H1 (cell line): ENCODE measurements around the gene CACNA1D. TPM values are rescaled to one million over a fixed set of nuclear protein-coding genes. Genes with fewer than 3 reads are reported as not detected.

Experiments
- CTCF ChIA-PET: fragments of 300-600 bp; sonication (Branson Sonifier 250); formaldehyde crosslinking; loops from one replicate; lab custom pipeline; 2021; ENCODE audit not compliant: partially characterized antibody; lab: Charles Lee
- POLR2A ChIA-PET: fragments of 300-600 bp; sonication (Branson Sonifier 250); formaldehyde crosslinking; loops from one replicate; lab custom pipeline; 2021; ENCODE audit warnings: inconsistent platforms; ENCODE audit not compliant: partially characterized antibody; lab: Charles Lee
- DNase-seq, 2 experiments: peaks; one replicate each; pipeline versions ENCODE4 v3.0.0 to v3.0.0-alpha.2; 2010 to 2022; ENCODE audit warnings: low spot score in 2 of 2, low read depth in 1 of 2, mixed read lengths in 1 of 2
- FAIRE-seq: peaks from 2 replicates; lab custom pipeline; 2011; peaks lifted over from hg19 to GRCh38; lab: Jason Lieb, UNC
- H2AFZ ChIP-seq: 2 replicates; pipeline ENCODE4 v1.8.1; 2012; ENCODE audit warnings: low read length, inconsistent platforms
- H2AK5ac ChIP-seq: 2 replicates; pipeline ENCODE4 v1.6.1; 2013; ENCODE audit warnings: low read depth, low read length
- H2BK120ac ChIP-seq: replicated peaks from 2 replicates; pipeline ENCODE3; 2013; ENCODE audit warnings: low read depth, low read length, inconsistent platforms
- H2BK12ac ChIP-seq: 2 replicates; pipeline ENCODE4 v1.6.1; 2013; ENCODE audit warnings: low read depth, low read length
- H2BK15ac ChIP-seq: 2 replicates; pipeline ENCODE4 v1.6.1; 2013; ENCODE audit warnings: low read length
- H2BK20ac ChIP-seq: 2 replicates; pipeline ENCODE4 v1.6.1; 2013; ENCODE audit warnings: low read length
- H2BK5ac ChIP-seq: 2 replicates; pipeline ENCODE4 v1.6.1; 2013; ENCODE audit warnings: low read depth, low read length
- H3K14ac ChIP-seq: 2 replicates; pipeline ENCODE4 v1.6.1; 2013; ENCODE audit warnings: inconsistent platforms; ENCODE audit not compliant: insufficient read length
- H3K18ac ChIP-seq: 2 replicates; pipeline ENCODE4 v1.6.1; 2013; ENCODE audit warnings: low read length; ENCODE audit errors: extremely low read depth
- H3K23ac ChIP-seq: 2 replicates; pipeline ENCODE4 v1.6.1; 2013; ENCODE audit warnings: inconsistent platforms; ENCODE audit not compliant: insufficient read length
- H3K23me2 ChIP-seq: 2 replicates; pipeline ENCODE4 v1.6.1; 2013; ENCODE audit warnings: low read depth, low read length
- H3K27ac ChIP-seq: 2 replicates; pipeline ENCODE4 v1.6.1; 2011; ENCODE audit warnings: low read depth, low read length, inconsistent platforms
- H3K27me3 ChIP-seq, 4 experiments: replicated peaks in 1 of 4; 1 replicate in 1 of 4; 2 replicates in 3 of 4; pipeline versions ENCODE4 v1.6.1 to v1.8.1; 2011 to 2013; ENCODE audit warnings: low read length in 3 of 4, mild to moderate bottlenecking in 3 of 4, inconsistent platforms in 2 of 4, mixed read lengths in 2 of 4, moderate library complexity in 1 of 4; ENCODE audit not compliant: control insufficient read depth in 3 of 4, insufficient read depth in 3 of 4; ENCODE audit errors: extremely low read depth in 1 of 4
- H3K36me3 ChIP-seq, 4 experiments: 2 replicates each; pipeline versions ENCODE4 v1.6.1 to v1.8.1; 2011 to 2013; ENCODE audit warnings: mild to moderate bottlenecking in 4 of 4, low read length in 3 of 4, moderate library complexity in 2 of 4, control low read depth in 1 of 4, inconsistent platforms in 1 of 4; ENCODE audit not compliant: insufficient read depth in 4 of 4, control insufficient read depth in 2 of 4
- H3K4ac ChIP-seq: replicated peaks from 2 replicates; pipeline ENCODE3; 2013; ENCODE audit warnings: low read length, low read depth, mixed read lengths, inconsistent platforms; ENCODE audit not compliant: insufficient read length
- H3K4me1 ChIP-seq, 4 experiments: replicated peaks in 1 of 4; 1 replicate in 1 of 4; 2 replicates in 3 of 4; pipeline versions ENCODE4 v1.6.1 to v1.8.1; 2011 to 2013; ENCODE audit warnings: low read length in 3 of 4, inconsistent platforms in 2 of 4, mixed read lengths in 1 of 4; ENCODE audit not compliant: insufficient read depth in 4 of 4, control insufficient read depth in 3 of 4
- H3K4me2 ChIP-seq, 2 experiments: 2 replicates each; pipeline versions ENCODE4 v1.6.1 to v1.8.1; 2011 to 2013; ENCODE audit warnings: low read depth in 2 of 2, low read length in 2 of 2, control low read depth in 1 of 2, inconsistent platforms in 1 of 2, mild to moderate bottlenecking in 1 of 2; ENCODE audit not compliant: insufficient read depth in 1 of 2
- H3K4me3 ChIP-seq, 4 experiments: fragments of 200-600, 300-600 bp in 1 of 4; sonication (generic), shearing (Covaris generic), sonication (Bioruptor Twin) in 1 of 4; 2 replicates each; pipeline versions ENCODE4 v1.5.1 to v1.8.1; 2011 to 2016; ENCODE audit warnings: low read length in 4 of 4, low read depth in 3 of 4, control low read depth in 2 of 4, inconsistent platforms in 2 of 4, mild to moderate bottlenecking in 2 of 4, mixed read lengths in 1 of 4, moderate library complexity in 1 of 4; ENCODE audit not compliant: insufficient read depth in 2 of 4; ENCODE audit errors: extremely low read depth in 1 of 4
- H3K56ac ChIP-seq: replicated peaks from 2 replicates; pipeline ENCODE3; 2013; ENCODE audit warnings: low read depth, mild to moderate bottlenecking, mixed read lengths, low read length, inconsistent platforms; ENCODE audit not compliant: insufficient read length
- H3K79me1 ChIP-seq: 2 replicates; pipeline ENCODE4 v1.6.1; 2013; ENCODE audit warnings: low read depth, low read length, control low read depth
- H3K79me2 ChIP-seq, 2 experiments: 2 replicates each; pipeline versions ENCODE4 v1.6.1 to v1.8.1; 2012 to 2013; ENCODE audit warnings: low read length in 2 of 2, mild to moderate bottlenecking in 2 of 2, inconsistent platforms in 1 of 2; ENCODE audit not compliant: insufficient read depth in 2 of 2, control insufficient read depth in 1 of 2
- H3K9ac ChIP-seq, 4 experiments: replicated peaks in 1 of 4; 1 replicate in 1 of 4; 2 replicates in 3 of 4; pipeline versions ENCODE4 v1.6.1 to v1.8.1; 2011 to 2013; ENCODE audit warnings: low read depth in 3 of 4, low read length in 3 of 4, control low read depth in 2 of 4, mild to moderate bottlenecking in 2 of 4, moderate library complexity in 2 of 4, inconsistent platforms in 1 of 4; ENCODE audit errors: extremely low read depth in 1 of 4
- H3K9me3 ChIP-seq, 2 experiments: 2 replicates each; pipeline versions ENCODE4 v1.6.1 to v1.8.1; 2012 to 2013; ENCODE audit warnings: mild to moderate bottlenecking in 2 of 2, moderate library complexity in 2 of 2, control low read depth in 1 of 2, inconsistent platforms in 1 of 2, low read depth in 1 of 2, low read length in 1 of 2, mixed read lengths in 1 of 2; ENCODE audit not compliant: insufficient read depth in 2 of 2
- H4K20me1 ChIP-seq, 2 experiments: replicated peaks in 1 of 2; 2 replicates each; pipeline versions ENCODE3 to v1.8.1; 2011 to 2013; ENCODE audit warnings: inconsistent platforms in 2 of 2, low read length in 2 of 2, mild to moderate bottlenecking in 1 of 2; ENCODE audit not compliant: insufficient read depth in 2 of 2, control insufficient read depth in 1 of 2
- H4K5ac ChIP-seq: 2 replicates; pipeline ENCODE4 v1.6.1; 2013; ENCODE audit warnings: low read length, low read depth, mixed read lengths, inconsistent platforms; ENCODE audit not compliant: insufficient read length
- H4K8ac ChIP-seq: 2 replicates; pipeline ENCODE4 v1.8.0; 2013; ENCODE audit warnings: mild to moderate bottlenecking, moderate library complexity, low read length, inconsistent platforms; ENCODE audit not compliant: insufficient read depth; ENCODE audit errors: extremely low read depth
- H4K91ac ChIP-seq: replicated peaks from 2 replicates; pipeline ENCODE3; 2013; ENCODE audit warnings: low read length, mixed read lengths, inconsistent platforms; ENCODE audit not compliant: insufficient read length
- CEBPB ChIP-seq: IDR thresholded peaks from 2 replicates; pipeline ENCODE4 v1.6.1; 2012; ENCODE audit warnings: low read depth, low read length
- EGR1 ChIP-seq: IDR thresholded peaks from 2 replicates; pipeline ENCODE4 v1.6.1; 2011; ENCODE audit warnings: low read depth, low read length, borderline replicate concordance
- EZH2 ChIP-seq: fragments of 200-600 bp; sonication (generic); IDR thresholded peaks from 2 replicates; pipeline ENCODE4 v1.7.1; 2012; ENCODE audit warnings: low read depth, mild to moderate bottlenecking, moderate library complexity, low read length, inconsistent platforms; ENCODE audit not compliant: severe bottlenecking
- KDM4A ChIP-seq: IDR thresholded peaks from one replicate; pipeline ENCODE4 v1.7.1; 2012; ENCODE audit warnings: low read depth, mild to moderate bottlenecking, moderate library complexity, low read length, inconsistent platforms; ENCODE audit not compliant: severe bottlenecking
- NRF1 ChIP-seq: IDR thresholded peaks from 2 replicates; pipeline ENCODE4 v1.6.1; 2011; ENCODE audit warnings: mild to moderate bottlenecking, low read depth, low read length, improper control_type of control experiment
- SIN3A ChIP-seq, 2 experiments: IDR thresholded peaks in 1 of 2; conservative IDR thresholded peaks in 1 of 2; 2 replicates each; pipeline ENCODE4 v1.6.1; 2011 to 2012; ENCODE audit warnings: low read length in 2 of 2, improper control_type of control experiment in 1 of 2, low read depth in 1 of 2, mild to moderate bottlenecking in 1 of 2
- SP1 ChIP-seq: IDR thresholded peaks from 2 replicates; pipeline ENCODE4 v1.6.1; 2011; ENCODE audit warnings: low read depth, low read length
- SP4 ChIP-seq: IDR thresholded peaks from 2 replicates; pipeline ENCODE4 v1.6.1; 2012; ENCODE audit warnings: low read length, inconsistent platforms
- SRF ChIP-seq: IDR thresholded peaks from 2 replicates; pipeline ENCODE4 v1.6.1; 2011; ENCODE audit warnings: mild to moderate bottlenecking, low read depth, low read length, moderate library complexity
- TAF1 ChIP-seq: IDR thresholded peaks from 2 replicates; pipeline ENCODE4 v1.6.1; 2011; ENCODE audit warnings: mild to moderate bottlenecking, low read depth, low read length
- WGBS, 2 experiments: shearing (Covaris generic) in 1 of 2; methylation state at CpG; one replicate each; pipeline versions ENCODE4 v1.1.6 to v1.1.7; 2013 to 2015; ENCODE audit warnings: low lambda C conversion rate in 2 of 2, mixed read lengths in 2 of 2, inconsistent platforms in 1 of 2, low coverage in 1 of 2, missing lambda C conversion rate in 1 of 2; ENCODE audit not compliant: insufficient replicate concordance in 2 of 2, insufficient coverage in 1 of 2, insufficient read length in 1 of 2; ENCODE audit errors: extremely low coverage in 1 of 2, missing lambda C conversion rate in 1 of 2; 5-methylcytosine and 5-hydroxymethylcytosine counted together
- polyA plus RNA-seq, 7 experiments: library from polyadenylated mRNA; depleted of rRNA in 3 of 7; stranded (reverse) in 5 of 7; unstranded in 2 of 7; fragments of >200 nt in 5 of 7; fragments of 200-250 nt in 2 of 7; gene quantifications; 1 replicate in 5 of 7; 2 replicates in 1 of 7; 4 replicates in 1 of 7; pipeline versions ENCODE4 v1.2.1 to v1.2.3, GENCODE V29; 2011 to 2013; ENCODE audit warnings: missing spikeins in 2 of 7, mixed read lengths in 2 of 7
- total RNA-seq: library from RNA; stranded (reverse); fragmentation: NEBNext Ultra II Directional; extraction: Animal tissue kit (Norgen Biotek cat#: 25700); gene quantifications from 2 replicates; pipeline ENCODE4 v1.2.1, GENCODE V29; 2021
- TF ChIP-seq, protein P1 (sequence below), 3 experiments: IDR thresholded peaks; 1 replicate in 2 of 3; 2 replicates in 1 of 3; pipeline versions ENCODE4 v1.5.1 to v1.6.1; 2011; ENCODE audit warnings: low read length in 3 of 3, mild to moderate bottlenecking in 3 of 3, inconsistent platforms in 2 of 3, low read depth in 1 of 3, moderate library complexity in 1 of 3; ENCODE audit not compliant: insufficient read depth in 1 of 3; ENCODE audit errors: control extremely low read depth in 1 of 3

CACNA1D gene
- total and polyA plus RNA-seq, 2 of the 8 experiments (the other 6 are each of a cell fraction or from before 2014, with no cell fraction given), result 2.0 to 2.9 TPM

DNA sequence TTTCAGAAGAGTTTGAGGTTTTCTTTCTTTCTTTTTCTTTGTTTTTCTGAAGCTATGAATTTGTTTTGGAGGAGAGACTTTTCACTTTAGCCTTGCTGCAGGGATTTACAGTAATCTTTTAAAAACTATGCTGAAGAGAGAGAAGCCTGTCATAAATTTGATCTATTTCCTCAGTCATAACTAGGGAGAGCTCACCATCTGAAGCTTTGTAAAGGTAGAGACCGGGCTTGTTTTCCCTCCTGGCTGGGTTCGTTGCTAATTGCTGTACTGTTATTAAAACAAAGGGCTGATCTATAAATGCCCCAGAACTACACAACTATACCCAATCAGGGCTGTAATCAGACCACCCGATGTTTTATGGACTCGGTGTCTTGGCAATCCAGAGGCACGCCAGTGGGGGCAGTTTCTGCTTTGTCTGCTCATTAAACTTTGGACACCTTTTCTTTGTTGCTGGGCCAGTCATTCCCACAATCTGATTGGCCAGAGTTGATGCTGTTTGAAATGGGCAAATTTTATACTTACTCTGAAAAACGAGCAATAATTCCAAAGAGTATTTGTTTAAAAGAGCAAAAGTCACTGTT, 164.3 kb downstream of the CACNA1D start:
- WGBS, 2 experiments, result 90% methylated on average over 6 of the region's 6 CpGs; no CpG with 5 or more reads in 1 of the 2 experiments
- Histone ChIP-seq H3K14ac (no peak overlapping the region), H3K27ac (no peak overlapping the region), H4K20me1 (no peaks in the 10 kb centered on the region), H3K56ac (no peak overlapping the region), H4K5ac (no peak overlapping the region), H2BK15ac (no peak overlapping the region), H2AFZ (no peak overlapping the region), H3K4ac (no peak overlapping the region), H3K23ac (no peak overlapping the region), H3K27me3 (no peaks in the 10 kb centered on the region), H3K79me2 (no peaks in the 10 kb centered on the region), H3K79me1 (no peaks in the 10 kb centered on the region), H2BK12ac (no peak overlapping the region), H3K4me3 (no peak overlapping the region), H4K91ac (no peak overlapping the region), H3K4me1 (no peaks in the 10 kb centered on the region), H3K18ac (no peak overlapping the region), H3K4me2 (no peak overlapping the region), H4K8ac (no peak overlapping the region), H3K36me3 (no peaks in the 10 kb centered on the region; a peak in 1 of 8 replicates), H2BK20ac (no peak overlapping the region), H2AK5ac (no peak overlapping the region), H2BK5ac (no peak overlapping the region), H3K23me2 (no peaks in the 10 kb centered on the region), H2BK120ac (no peak overlapping the region), H3K9me3 (peaks cover 5 to 6% of the 10 kb centered on the region in 2 experiments; a peak in 1 of 4 replicates), H3K9ac (no peak overlapping the region)
- FAIRE-seq, result no peak
- no peak for DNase-seq
- CTCF ChIA-PET, result interaction anchor here (1.0 kb wide), 1 partner anchor 10 kb away, joined by 3 read pairs; no protein-coding TSS in a partner anchor
- POLR2A ChIA-PET, result no interaction called here
- TF ChIP-seq SP1 (no peak), NRF1 (no peak), SIN3A (conservative IDR thresholded peaks at IDR 0.05 in 1 of 2, IDR thresholded peaks at IDR 0.05 in 1 of 2; ENCODE audit: low read depth in 1 of 2, low read length in 2 of 2) (no peak), SP4 (no peak), KDM4A (no peak), TAF1 (no peak), CEBPB (no peak), EZH2 (no peak), EGR1 (no peak), SRF (no peak)
- TF ChIP-seq, protein P1, sequence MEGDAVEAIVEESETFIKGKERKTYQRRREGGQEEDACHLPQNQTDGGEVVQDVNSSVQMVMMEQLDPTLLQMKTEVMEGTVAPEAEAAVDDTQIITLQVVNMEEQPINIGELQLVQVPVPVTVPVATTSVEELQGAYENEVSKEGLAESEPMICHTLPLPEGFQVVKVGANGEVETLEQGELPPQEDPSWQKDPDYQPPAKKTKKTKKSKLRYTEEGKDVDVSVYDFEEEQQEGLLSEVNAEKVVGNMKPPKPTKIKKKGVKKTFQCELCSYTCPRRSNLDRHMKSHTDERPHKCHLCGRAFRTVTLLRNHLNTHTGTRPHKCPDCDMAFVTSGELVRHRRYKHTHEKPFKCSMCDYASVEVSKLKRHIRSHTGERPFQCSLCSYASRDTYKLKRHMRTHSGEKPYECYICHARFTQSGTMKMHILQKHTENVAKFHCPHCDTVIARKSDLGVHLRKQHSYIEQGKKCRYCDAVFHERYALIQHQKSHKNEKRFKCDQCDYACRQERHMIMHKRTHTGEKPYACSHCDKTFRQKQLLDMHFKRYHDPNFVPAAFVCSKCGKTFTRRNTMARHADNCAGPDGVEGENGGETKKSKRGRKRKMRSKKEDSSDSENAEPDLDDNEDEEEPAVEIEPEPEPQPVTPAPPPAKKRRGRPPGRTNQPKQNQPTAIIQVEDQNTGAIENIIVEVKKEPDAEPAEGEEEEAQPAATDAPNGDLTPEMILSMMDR (IDR thresholded peaks at IDR 0.05; ENCODE audit: control extremely low read depth in 1 of 3, insufficient read depth in 1 of 3, low read depth in 1 of 3, low read length in 3 of 3), result no peak
